ENCODE data around the gene FOXI2.

DNA sequence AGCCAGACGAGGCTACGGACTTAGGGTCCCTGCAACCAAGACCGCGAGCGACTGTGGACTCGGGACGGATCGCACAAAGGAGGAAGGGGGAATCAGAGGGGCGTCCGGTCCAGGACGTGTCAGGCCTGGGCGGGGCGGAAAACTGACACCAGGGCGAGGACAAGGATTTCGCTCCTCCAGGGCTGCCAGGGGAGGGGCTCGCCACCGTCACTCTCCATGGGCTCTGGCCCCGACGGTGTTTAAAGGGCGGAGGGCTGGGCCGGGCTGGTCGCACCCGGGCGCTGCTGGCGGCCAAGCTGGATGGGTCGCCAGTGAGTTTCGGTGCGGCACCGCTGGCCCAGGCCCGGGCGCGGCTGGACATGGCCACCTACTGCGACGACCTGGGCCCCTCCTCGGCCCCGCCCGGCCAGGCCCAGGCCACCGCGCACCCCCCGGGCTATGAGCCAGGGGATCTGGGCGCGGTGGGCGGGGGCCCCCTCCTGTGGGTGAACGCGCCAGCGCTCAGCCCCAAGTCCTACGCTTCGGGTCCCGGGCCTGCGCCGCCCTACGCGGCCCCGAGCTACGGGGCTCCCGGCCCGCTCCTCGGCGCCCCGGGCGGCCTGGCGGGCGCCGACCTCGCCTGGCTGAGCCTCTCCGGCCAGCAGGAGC lies at the start of gene FOXI2:
- TF ChIP-seq, protein P1, sequence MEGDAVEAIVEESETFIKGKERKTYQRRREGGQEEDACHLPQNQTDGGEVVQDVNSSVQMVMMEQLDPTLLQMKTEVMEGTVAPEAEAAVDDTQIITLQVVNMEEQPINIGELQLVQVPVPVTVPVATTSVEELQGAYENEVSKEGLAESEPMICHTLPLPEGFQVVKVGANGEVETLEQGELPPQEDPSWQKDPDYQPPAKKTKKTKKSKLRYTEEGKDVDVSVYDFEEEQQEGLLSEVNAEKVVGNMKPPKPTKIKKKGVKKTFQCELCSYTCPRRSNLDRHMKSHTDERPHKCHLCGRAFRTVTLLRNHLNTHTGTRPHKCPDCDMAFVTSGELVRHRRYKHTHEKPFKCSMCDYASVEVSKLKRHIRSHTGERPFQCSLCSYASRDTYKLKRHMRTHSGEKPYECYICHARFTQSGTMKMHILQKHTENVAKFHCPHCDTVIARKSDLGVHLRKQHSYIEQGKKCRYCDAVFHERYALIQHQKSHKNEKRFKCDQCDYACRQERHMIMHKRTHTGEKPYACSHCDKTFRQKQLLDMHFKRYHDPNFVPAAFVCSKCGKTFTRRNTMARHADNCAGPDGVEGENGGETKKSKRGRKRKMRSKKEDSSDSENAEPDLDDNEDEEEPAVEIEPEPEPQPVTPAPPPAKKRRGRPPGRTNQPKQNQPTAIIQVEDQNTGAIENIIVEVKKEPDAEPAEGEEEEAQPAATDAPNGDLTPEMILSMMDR (IDR thresholded peaks at IDR 0.05): no peak
- no peak for TF ChIP-seq POLR2A (IDR thresholded peaks at IDR 0.05)

Data from tibial nerve (tissue), 3 donors.